Measurements from ENCODE around the gene FASTK.
A peak's percentile ranks its signal among the peaks of the same experiment; 100 is the strongest.
"Not testable (repeated sequence)": the region's sequence is repeated elsewhere in the genome, so short reads cannot be mapped to it uniquely, and the experiment has no call there.

The FASTK gene

DNA sequence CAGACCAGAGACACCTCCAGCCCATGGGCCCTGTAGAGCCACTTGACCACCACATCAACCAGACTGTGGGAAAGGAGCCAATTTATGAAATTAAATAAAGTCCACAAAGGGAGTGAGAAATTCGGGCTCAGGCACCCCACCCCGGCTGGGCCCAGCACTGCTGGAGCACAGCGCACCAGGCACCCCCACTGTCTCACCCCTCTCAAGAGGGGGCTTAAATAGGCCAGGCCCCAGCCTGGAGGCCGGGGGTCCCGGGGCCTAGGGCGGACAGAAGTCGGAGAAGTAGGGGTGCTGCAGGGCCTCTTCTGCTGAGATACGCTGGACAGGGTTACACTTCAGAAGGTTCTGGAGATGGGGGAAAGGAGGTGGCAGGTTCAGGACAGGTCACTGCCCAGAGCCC is 26.9 kb downstream of the FASTK start:
- DNase-seq (ENCODE audit: extremely low read depth in 1 of 2, low read depth in 1 of 2) = no peak

DNA sequence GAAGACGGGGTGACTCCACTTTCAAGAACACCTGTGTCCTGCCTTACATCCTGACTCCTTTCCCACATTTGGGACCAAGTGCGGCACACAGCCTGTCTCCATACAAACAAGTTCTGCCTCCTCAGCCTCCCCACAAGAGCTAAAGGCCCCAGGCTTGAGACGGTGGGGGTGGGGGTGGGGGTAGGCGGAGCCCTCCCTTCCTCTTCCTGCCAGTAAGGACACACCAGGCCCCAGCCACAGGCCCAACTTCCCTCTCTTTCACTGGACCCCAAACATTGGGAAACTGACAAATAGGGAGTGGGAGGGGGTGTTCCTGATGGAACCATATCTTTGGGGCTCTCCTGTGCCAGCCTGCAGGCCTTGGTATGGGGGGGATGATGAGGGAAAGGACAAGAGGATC is 27.5 kb downstream of the FASTK start:
- no peak for DNase-seq (ENCODE audit: extremely low read depth in 1 of 2, low read depth in 1 of 2)

DNA sequence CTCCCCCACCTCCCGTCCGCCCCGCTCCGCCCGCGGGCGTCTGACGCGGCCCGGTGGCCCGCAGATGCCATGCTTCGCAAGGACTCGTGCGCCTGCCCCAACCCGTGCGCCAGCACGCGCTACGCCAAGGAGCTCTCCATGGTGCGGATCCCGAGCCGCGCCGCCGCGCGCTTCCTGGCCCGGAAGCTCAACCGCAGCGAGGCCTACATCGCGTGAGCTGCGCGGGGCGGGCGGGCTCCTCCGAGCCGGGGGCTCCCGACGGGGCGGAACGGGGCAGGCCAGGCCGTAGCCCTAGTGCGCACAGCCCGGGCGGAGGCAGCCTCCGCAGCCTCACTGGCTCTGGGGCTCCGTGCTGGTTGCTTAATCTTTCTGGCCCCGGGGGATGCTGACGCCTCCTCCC is 29.5 kb downstream of the FASTK start:
- peak in 1 of 2 donors; percentile 26 for DNase-seq (ENCODE audit: extremely low read depth in 1 of 2, low read depth in 1 of 2)

DNA sequence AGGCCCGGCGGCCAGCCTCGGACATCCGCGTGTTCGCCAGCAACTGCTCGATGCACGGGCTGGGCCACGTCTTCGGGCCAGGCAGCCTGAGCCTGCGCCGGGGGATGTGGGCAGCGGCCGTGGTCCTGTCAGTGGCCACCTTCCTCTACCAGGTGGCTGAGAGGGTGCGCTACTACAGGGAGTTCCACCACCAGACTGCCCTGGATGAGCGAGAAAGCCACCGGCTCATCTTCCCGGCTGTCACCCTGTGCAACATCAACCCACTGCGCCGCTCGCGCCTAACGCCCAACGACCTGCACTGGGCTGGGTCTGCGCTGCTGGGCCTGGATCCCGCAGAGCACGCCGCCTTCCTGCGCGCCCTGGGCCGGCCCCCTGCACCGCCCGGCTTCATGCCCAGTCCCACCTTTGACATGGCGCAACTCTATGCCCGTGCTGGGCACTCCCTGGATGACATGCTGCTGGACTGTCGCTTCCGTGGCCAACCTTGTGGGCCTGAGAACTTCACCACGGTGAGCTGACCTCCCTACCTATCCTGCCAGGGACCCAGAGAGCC is 31.6 kb downstream of the FASTK start:
- no peak for DNase-seq (ENCODE audit: extremely low read depth in 1 of 2, low read depth in 1 of 2)

DNA sequence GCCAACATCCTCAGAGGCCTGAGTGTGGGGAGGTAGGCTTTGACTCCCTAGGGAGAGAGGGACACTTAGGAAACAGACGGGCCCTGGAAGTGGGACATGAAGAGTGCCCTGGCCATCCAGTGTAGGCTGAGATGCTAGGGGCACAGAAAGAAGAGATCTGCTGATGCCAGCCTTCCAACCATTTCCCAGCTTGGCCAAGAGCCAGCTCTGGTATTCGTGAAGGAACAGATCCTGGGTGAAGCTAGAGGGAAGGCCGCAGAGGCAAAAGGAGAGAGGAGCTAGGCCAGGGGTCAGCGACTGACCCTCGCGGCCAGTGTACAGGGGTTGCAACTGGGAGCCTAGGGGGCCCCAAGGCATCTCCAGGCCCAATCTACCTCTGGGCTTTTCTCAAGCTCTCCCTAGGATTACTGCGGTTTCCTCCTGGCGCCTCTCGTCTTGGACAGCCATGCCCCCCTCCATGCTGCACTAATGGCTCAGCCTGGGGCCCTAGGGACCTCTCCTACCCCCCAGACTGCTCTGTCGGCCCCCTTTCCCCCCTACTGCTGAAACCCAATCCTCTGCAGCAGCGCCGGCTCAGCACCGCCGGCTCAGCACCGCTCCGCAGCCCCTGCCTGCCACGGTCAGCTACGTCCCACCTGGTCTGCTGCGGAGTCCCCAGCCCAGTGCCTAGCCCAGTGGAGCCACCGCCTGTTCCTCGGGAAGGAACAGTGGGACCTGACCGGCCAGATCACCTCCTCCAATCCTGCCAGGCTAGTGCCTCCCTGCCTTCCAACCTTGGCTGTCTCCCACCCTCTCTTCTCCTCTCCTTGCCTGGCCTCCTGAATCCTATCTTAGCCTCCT is 32.4 kb downstream of the FASTK start, which contains the start of gene ASIC3:
TSS of gene ASIC3 (plus strand) at position 556 of the 840 bp plus-strand sequence. CDS start 355 bp downstream, outside the sequence.
- no peak for DNase-seq (ENCODE audit: extremely low read depth in 1 of 2, low read depth in 1 of 2)

DNA sequence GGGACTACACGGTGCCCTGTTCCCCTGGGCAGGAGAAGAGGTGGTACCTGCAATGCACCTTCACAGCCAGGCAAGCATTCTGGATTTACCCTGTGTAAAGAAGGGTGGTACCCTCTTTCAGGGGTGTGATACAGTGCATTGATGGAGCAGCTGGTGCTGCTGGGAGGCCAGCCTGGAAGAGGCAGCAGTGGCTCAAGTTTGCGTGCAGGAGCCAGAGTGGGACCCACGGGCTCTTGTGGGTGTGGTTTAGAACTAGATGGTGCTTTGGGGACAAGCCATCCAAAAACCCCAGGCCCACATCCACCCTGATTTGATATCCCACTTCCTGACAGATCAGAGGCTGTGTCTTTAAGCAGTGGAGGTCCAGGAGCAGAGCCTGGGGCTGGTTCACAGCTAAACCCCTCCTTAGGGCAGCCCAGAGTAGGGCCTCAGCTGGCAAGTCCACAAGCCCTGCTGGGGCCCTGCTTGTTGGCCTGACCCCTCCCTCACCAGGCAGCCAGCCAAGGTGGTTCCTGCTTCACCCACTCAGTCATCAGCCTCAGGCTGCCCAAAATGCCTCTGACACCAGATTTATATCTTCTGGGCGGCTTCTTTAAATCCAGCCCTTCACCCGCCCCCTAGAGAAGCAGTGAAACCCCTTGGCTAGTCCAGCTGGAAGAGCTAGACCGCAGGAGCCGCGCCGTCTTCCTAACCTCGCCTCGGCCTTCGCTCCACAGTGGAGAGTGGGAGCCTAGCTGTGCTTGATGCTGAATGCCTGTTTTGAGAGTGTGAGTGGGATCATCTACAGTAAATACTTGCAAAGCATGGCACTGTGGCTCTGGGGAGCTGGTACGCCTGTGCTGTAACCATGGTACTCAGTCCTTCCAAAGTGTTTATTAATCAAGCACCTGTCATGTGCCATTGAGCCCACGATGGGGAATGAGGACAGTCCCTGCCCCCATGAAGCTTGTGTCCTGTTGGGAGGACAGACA is 33.7 kb downstream of the FASTK start:
- no peak for DNase-seq (ENCODE audit: extremely low read depth in 1 of 2, low read depth in 1 of 2)

DNA sequence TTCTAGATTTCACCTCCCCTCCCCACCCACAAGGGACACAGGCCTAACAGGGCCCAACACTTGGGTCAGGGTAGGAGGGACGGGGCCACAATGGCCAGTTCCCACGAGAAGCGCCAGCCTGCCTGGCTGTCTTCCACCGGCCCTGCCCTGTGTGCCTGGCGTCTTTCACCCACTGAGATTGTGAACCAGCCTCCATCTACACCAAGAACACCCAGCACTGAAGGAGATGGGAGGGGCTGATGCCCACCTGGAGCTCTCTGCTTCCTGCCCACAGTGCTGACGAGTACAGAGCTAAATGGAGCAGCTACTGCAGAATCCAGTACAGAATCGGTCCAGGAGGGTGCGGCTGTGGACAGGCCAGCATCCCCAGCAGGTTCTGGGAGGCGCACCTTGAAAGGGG is 34.6 kb downstream of the FASTK start:
- no peak for DNase-seq (ENCODE audit: extremely low read depth in 1 of 2, low read depth in 1 of 2)

DNA sequence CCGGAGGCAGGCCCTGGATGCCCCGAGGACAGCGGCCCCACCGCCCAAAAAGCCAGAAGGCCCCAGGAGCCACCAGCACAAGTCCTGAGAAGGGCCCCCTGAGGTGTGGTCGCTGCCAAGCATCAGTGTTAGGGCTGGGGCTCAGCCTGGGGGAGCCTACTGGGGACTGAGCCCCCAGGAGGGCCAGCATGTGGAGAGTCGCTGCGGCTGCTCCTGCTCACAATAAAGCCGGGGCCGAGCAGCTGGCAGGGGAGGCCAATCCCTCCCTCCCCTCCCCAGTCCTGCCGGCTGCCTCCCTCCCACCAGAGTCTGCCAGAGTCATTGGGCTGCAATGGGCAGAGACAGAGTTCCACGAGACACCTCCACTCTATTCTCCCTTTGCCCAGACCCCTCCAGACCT is 35.3 kb downstream of the FASTK start:
- no peak for DNase-seq (ENCODE audit: extremely low read depth in 1 of 2, low read depth in 1 of 2)

DNA sequence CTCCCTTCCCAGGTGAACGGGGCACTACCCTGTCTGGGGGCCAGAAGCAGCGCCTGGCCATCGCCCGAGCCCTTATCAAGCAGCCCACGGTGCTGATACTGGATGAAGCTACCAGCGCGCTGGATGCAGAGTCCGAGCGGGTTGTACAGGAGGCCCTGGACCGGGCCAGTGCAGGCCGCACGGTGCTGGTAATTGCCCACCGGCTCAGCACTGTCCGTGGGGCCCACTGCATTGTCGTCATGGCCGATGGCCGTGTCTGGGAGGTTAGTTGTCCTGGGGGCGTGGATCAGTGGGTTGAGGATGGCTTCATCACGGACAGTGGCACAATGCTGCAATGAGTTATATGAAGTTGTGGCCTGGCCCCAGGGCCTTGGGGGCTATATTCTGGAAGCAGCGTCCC is 36.6 kb downstream of the FASTK start:
- no peak for DNase-seq (ENCODE audit: extremely low read depth in 1 of 2, low read depth in 1 of 2)

DNA sequence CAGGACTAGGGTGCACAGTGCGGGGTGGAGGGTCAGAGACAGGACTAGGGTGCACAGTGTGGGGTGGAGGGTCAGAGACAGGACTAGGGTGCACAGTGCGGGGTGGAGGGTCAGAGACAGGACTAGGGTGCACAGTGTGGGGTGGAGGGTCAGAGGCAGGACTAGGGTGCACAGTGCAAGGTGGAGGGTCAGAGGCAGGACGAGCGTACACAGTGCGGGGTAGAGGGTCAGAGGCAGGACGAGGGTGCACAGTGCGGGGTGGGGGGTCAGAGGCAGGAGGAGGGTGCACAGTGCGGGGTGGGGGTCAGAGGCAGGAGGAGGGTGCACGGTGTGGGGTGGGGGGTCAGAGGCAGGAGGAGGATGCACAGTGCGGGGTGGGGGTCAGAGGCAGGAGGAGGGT is 37.2 kb downstream of the FASTK start:
- not testable (repeated sequence) for DNase-seq (ENCODE audit: extremely low read depth in 1 of 2, low read depth in 1 of 2)

DNA sequence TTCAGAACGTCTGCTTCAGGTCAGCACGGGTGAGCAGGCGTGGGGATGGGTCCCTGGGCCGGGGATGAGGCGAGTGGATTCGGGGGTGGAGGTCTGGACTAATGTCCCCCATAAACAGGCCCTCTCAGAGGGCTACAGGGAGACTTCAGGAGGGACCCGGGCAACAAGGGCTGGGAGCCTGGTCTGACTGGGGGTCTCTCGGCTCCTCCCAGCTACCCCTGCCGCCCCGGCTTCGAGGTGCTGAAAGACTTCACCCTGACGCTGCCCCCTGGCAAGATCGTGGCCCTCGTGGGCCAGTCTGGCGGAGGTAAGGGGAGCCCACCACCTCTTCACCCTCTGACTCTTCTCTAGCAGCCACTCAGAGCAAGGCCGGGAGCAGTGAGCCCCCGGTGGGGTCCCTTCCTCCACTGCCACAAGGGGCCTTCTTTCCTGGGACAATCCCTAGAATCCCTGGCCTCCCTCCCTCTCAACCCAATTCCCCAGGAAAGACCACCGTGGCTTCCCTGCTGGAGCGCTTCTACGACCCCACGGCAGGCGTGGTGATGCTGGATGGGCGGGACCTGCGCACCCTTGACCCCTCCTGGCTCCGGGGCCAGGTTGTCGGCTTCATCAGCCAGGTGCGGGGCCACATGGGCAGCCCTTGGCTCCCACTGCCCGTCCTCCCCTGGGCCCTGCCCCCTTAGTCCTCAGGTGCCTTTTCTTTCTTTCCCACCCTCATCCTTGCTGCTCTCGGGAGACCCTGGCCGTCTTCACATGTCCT is 39.8 kb downstream of the FASTK start:
- DNase-seq (ENCODE audit: extremely low read depth in 1 of 2, low read depth in 1 of 2) = no peak

DNA sequence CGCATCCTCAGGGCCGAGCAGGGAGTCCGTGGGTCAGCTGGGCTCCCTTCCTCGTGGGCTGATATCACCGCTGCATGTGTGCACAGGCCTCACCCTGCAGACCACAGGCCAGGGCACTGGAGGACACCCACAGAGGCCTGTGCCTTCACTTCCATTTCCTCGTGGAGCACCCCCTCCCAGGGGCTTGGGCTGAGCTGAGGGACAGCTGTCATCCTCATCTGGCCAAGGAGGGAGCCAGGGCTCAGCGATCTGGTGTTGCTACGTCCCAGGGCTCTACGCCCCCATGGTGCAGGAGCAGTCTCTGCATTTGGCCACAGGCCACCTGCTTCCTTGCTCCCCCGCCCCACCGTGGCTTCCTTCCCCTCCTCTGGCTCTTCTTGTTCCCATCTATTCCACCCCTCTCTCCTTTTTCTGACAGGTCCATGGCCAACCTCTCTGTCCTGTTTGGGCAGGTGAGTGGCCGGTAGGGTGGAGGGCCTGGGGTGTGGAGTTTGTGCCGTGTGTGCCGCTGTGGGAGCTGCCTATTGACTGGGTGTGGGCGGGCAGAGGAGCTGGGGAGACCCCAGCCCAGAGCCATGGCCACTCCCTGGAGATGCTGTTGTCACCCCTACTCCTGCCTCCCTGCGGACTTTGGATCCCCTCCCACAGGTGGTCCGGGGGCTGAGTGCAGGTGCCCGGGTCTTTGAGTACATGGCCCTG is 40.6 kb downstream of the FASTK start:
- no peak for DNase-seq (ENCODE audit: extremely low read depth in 1 of 2, low read depth in 1 of 2)

DNA sequence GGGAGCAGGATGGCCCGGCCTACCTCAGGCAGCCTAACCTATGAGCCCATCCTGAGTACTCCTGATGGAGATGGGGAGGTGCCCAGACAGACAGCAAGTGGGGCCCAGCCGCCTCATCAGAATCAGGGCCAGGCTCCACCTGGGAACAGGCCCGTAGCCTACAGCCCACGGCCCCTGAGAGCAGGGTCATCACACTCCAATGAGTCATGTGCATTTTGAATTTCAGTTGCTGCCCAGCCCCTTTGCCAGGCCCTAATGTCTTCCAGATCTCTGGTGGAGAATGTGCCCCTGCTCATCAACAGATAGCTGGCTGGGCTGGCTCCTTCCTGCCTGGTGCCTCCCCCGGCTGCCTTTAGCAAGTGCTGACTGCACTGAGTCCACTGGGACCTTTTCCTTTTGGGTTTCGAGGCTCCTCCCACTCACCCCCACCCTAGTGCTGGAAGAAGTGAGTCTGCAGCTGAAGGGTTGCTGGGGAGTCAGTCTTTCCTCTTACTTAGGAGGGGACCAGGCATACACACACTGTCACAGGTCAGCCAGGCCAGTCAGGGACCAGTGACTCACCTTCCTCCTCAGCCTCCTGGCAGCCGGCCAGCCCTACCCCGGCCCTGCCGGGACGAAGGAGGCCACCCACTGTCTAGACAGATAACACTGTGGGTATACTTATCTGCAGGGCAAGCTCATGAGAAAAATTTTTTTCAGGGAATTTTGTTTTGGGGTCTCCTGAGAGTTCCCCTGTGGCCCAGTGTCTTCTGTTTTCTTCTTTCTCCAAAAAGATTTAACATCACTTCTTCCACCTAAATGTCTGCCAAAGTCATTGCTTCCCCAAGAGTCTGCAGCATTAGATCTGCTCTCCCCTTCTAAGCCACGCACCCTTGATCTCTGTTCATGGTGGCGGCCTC is 41.4 kb downstream of the FASTK start:
- DNase-seq (ENCODE audit: extremely low read depth in 1 of 2, low read depth in 1 of 2) = peak; percentile 13 to 27

DNA sequence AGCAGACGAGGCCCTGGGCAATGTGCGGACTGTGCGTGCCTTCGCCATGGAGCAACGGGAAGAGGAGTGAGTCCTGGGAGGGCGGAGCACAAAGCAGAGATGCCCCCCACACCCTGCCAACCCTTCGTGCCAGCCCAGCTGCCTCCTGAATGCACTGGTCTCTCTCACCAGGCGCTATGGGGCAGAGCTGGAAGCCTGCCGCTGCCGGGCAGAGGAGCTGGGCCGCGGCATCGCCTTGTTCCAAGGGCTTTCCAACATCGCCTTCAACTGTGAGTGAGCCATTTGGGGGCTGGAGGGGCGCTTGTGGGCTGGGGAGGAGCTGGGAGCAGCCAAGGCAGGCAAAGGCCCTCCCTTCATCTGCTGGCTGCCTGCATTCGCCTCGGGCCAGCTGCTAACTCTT is 44.7 kb downstream of the FASTK start:
- no peak for DNase-seq (ENCODE audit: extremely low read depth in 1 of 2, low read depth in 1 of 2)

DNA sequence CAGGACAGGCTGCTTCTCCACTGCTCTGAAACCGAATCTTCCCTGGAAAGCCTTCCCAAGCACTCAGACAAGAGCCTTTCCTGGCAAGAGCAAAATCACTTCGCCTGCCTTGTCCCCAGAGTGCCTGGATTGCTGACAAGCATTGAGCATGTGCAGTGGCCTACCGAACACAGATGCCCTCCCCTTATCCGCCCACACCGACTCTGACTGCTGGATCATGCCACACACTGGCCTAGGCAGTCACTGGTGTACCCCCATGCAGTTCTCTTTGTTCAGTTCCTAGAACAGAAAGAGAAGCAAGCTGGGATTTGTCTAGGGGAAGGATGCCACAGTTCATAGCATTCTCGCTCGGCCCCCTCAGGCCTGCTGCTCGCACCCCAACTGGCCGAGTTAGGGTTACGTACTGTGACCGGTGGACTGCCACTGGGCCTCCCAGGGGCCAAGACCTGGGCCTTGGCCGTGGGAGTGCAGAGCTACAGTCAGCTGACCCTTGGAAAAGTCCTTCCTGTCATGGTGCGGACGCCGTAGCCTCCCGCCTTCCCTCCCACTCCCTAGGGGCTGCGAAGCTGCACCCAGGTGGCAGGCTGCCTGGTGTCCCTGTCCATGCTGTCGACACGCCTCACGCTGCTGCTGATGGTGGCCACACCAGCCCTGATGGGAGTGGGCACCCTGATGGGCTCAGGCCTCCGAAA is 45.4 kb downstream of the FASTK start:
- no peak for DNase-seq (ENCODE audit: extremely low read depth in 1 of 2, low read depth in 1 of 2)

DNA sequence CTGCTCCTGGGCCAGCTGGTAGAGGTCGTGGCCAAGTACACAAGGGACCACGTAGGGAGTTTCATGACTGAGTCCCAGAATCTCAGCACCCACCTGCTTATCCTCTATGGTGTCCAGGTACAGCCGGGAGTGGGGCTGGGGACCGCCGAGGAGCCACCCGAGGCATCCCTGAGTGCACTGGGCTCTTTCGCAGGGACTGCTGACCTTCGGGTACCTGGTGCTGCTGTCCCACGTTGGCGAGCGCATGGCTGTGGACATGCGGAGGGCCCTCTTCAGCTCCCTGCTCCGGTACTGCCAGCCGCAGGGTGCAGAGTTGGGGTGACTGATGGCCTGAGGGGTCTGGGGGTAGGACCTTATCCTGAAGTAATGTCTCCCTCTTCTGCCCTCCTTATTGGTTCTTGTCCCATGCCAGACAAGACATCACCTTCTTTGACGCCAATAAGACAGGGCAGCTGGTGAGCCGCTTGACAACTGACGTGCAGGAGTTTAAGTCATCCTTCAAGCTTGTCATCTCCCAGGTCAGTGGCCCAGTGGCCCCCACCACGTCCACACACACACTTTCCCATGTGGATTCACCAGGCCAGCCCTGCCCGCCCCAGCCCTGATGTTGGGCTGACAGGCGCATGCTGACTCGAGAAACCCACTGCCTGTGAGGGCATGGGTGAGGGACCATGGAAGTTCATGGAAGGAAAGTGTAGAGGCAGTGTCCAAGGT is 46.1 kb downstream of the FASTK start:
- no peak for DNase-seq (ENCODE audit: extremely low read depth in 1 of 2, low read depth in 1 of 2)

DNA sequence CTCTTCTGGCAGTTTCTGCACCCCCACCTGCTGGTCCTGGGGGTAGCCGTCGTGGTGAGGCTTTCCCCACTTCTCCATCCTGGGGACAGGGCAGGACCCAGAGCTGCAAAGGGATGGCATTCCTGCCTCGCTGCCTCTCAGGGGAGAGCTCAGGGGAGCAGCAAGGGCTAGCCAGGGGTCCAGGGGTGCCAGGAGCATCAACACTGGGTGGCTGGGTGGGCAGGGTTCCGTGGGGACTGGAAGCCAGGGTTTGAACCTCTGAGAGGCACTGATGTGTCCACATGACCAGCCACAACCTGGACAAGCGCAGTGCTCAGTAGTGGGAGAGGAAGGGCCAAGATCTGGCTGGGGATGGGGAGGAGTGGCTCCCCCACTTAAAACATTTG is 46.8 kb downstream of the FASTK start:
- DNase-seq (ENCODE audit: extremely low read depth in 1 of 2, low read depth in 1 of 2) = no peak
